ENCODE results near the gene RCAN2.

The RCAN2 gene

GRCh38 chr6:46353528-46353927 lies 137.7 kb downstream of the RCAN2 start:
- DNase-seq (ENCODE audit: low read depth) = no peak
- no peak overlapping the region for H3K4me3 ChIP-seq (ENCODE audit: low read length)
- TF ChIP-seq, protein P1, sequence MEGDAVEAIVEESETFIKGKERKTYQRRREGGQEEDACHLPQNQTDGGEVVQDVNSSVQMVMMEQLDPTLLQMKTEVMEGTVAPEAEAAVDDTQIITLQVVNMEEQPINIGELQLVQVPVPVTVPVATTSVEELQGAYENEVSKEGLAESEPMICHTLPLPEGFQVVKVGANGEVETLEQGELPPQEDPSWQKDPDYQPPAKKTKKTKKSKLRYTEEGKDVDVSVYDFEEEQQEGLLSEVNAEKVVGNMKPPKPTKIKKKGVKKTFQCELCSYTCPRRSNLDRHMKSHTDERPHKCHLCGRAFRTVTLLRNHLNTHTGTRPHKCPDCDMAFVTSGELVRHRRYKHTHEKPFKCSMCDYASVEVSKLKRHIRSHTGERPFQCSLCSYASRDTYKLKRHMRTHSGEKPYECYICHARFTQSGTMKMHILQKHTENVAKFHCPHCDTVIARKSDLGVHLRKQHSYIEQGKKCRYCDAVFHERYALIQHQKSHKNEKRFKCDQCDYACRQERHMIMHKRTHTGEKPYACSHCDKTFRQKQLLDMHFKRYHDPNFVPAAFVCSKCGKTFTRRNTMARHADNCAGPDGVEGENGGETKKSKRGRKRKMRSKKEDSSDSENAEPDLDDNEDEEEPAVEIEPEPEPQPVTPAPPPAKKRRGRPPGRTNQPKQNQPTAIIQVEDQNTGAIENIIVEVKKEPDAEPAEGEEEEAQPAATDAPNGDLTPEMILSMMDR (conservative IDR thresholded peaks at IDR 0.05; ENCODE audit: low read length) = no peak

GRCh38 chr6:46352541-46353268 lies 138.5 kb downstream of the RCAN2 start:
- H3K4me3 ChIP-seq (ENCODE audit: low read length) = no peak overlapping the region
- TF ChIP-seq, protein P1 (conservative IDR thresholded peaks at IDR 0.05; ENCODE audit: low read length) = no peak
- no peak for DNase-seq (ENCODE audit: low read depth)

GRCh38 chr6:46350714-46351113 lies 140.5 kb downstream of the RCAN2 start:
- no peak for DNase-seq (ENCODE audit: low read depth)
- no peak overlapping the region for H3K4me3 ChIP-seq (ENCODE audit: low read length)
- TF ChIP-seq, protein P1 (conservative IDR thresholded peaks at IDR 0.05; ENCODE audit: low read length) = no peak

GRCh38 chr6:46347669-46348068 lies 143.6 kb downstream of the RCAN2 start:
- H3K4me3 ChIP-seq (ENCODE audit: low read length) = no peak overlapping the region
- no peak for DNase-seq (ENCODE audit: low read depth)
- TF ChIP-seq, protein P1 (conservative IDR thresholded peaks at IDR 0.05; ENCODE audit: low read length) = no peak

DNA sequence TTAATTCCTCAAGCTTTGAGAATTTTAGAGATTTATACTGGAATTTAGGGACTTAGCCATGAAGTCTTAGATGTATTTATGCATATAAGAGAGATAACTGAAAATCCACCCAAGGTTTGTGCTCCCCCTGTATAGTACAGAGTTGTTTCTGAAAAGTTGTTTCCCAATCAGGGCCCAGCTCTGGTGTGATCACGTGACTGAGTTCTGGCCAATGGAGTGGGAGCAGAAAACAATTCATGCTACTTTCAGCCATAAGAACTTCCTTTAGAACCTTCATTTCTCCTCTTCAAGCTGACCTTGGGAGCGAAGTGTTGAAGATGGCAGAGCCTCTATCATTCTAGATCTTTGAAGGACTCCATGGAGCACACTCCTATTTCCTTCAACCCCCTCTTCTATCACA lies 151.0 kb downstream of the RCAN2 start:
- no peak for DNase-seq (ENCODE audit: low read depth)
- H3K4me3 ChIP-seq (ENCODE audit: low read length) = no peak overlapping the region
- TF ChIP-seq, protein P1 (conservative IDR thresholded peaks at IDR 0.05; ENCODE audit: low read length) = no peak

GRCh38 chr6:46338131-46338530 lies 153.1 kb downstream of the RCAN2 start:
- TF ChIP-seq, protein P1 (conservative IDR thresholded peaks at IDR 0.05; ENCODE audit: low read length) = no peak
- DNase-seq (ENCODE audit: low read depth) = no peak

GRCh38 chr6:46334442-46334841 lies 156.8 kb downstream of the RCAN2 start:
- TF ChIP-seq, protein P1 (conservative IDR thresholded peaks at IDR 0.05; ENCODE audit: low read length) = no peak
- no peak overlapping the region for H3K4me3 ChIP-seq (ENCODE audit: low read length)
- no peak for DNase-seq (ENCODE audit: low read depth)

More at GRCh38 chr6:46338131-46338530, 153.1 kb downstream of the RCAN2 start:
- no peak overlapping the region for H3K4me3 ChIP-seq (ENCODE audit: low read length)

All from AG10803 (cell line).